GM19328 (cell line): ENCODE results near the gene MBLAC2.

Experiments
- ATAC-seq: cut with Tn5 transposase; IDR thresholded peaks from one replicate; pipeline ENCODE4 v1.9.1; 2021; ENCODE audit warnings: mild to moderate bottlenecking, moderate library complexity; ENCODE audit not compliant: unreplicated experiment

The MBLAC2 gene

GRCh38 chr5:90474235-90475107 lies at the start of gene MBLAC2, which contains the start of gene POLR3G:
MBLAC2 (minus strand) TSS chr5:90474771; CDS start chr5:90474292, 479 bp downstream.
POLR3G (plus strand) TSS chr5:90474864; CDS start chr5:90485568, 10,704 bp downstream.
- peak; percentile 87 for ATAC-seq

GRCh38 chr5:90519081-90519480 lies 44.5 kb upstream of the MBLAC2 start:
- no peak for ATAC-seq

GRCh38 chr5:90518661-90519060 lies 44.1 kb upstream of the MBLAC2 start:
- no peak for ATAC-seq

- no peak for ATAC-seq
These were observed 39.9 kb upstream of the MBLAC2 start for GRCh38 chr5:90514520-90514919.

- no peak for ATAC-seq
These were observed 35.9 kb upstream of the MBLAC2 start for GRCh38 chr5:90510438-90510837.

GRCh38 chr5:90506221-90506620 lies 31.6 kb upstream of the MBLAC2 start:
- ATAC-seq = no peak

GRCh38 chr5:90504743-90505142 lies 30.2 kb upstream of the MBLAC2 start:
- ATAC-seq = no peak

GRCh38 chr5:90503596-90503995 lies 29.0 kb upstream of the MBLAC2 start:
- ATAC-seq = no peak

- ATAC-seq = no peak
These were observed 20.6 kb upstream of the MBLAC2 start for GRCh38 chr5:90495146-90495545.

- no peak for ATAC-seq
These were observed 19.5 kb upstream of the MBLAC2 start for GRCh38 chr5:90494043-90494442.

GRCh38 chr5:90488791-90489190 lies 14.2 kb upstream of the MBLAC2 start:
- no peak for ATAC-seq

- no peak for ATAC-seq
These were observed 10.0 kb upstream of the MBLAC2 start for GRCh38 chr5:90484540-90484939.

GRCh38 chr5:90483206-90483605 lies 8.6 kb upstream of the MBLAC2 start:
- ATAC-seq = no peak

- ATAC-seq = no peak
These were observed 6.1 kb upstream of the MBLAC2 start for GRCh38 chr5:90480699-90481098.

GRCh38 chr5:90479611-90480385 lies 5.2 kb upstream of the MBLAC2 start:
- ATAC-seq = no peak

GRCh38 chr5:90477621-90478215 lies 3.1 kb upstream of the MBLAC2 start:
- ATAC-seq = no peak

- no peak for ATAC-seq
These were observed 2.5 kb upstream of the MBLAC2 start for GRCh38 chr5:90477073-90477472.

GRCh38 chr5:90476391-90476790 lies 1.8 kb upstream of the MBLAC2 start:
- ATAC-seq = no peak

- no peak for ATAC-seq
These were observed 937 bp upstream of the MBLAC2 start for GRCh38 chr5:90475436-90475980.

- ATAC-seq = peak; percentile 7
These were observed 956 bp downstream of the MBLAC2 start for GRCh38 chr5:90473396-90474234.
